Activated T-cell treated with anti-CD3 and anti-CD28 coated beads for 24 hours (primary cell): Measurements from ENCODE around the gene SPOCK3.
"Not testable (repeated sequence)": the region's sequence is repeated elsewhere in the genome, so short reads cannot be mapped to it uniquely, and the experiment has no call there.

Source experiments
- DNase-seq: peaks from one replicate; pipeline ENCODE4 v3.0.0-alpha.2; 2020; ENCODE audit warnings: low read depth

SPOCK3 gene

DNA sequence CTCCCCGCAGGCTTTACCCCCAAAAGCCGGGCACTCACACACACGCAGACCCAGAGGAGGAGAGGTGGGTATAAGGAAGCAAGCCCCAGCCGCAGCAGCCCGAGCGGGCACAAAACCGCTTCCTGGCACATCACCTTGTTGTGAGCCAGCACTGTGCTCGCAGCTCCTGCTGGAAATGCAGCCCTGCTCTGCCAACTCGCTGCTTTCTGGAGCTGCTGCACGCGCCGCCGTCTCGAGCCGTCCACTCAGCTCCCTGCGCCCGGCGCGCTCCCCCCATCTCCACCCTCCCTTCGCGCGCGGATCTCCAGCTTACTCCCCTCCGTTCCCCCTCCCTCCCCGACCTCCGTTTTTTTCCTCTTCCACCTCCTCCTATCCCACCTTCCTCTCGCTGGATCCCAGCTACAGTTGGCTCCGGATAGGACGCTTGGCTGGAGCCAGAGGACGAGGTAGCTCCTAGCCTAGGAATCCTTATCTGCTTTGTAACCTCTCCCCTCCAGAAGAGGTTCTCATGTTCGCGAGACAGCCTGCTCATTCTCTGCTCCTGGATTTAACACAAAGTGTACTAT is at the start of gene SPOCK3:
SPOCK3 (minus strand) TSS at position 179 of the 566 bp plus-strand sequence.
- no peak for DNase-seq

- no peak for DNase-seq
These were observed 48.0 kb upstream of the SPOCK3 start for GRCh38 chr4:167282171-167282864.

DNA sequence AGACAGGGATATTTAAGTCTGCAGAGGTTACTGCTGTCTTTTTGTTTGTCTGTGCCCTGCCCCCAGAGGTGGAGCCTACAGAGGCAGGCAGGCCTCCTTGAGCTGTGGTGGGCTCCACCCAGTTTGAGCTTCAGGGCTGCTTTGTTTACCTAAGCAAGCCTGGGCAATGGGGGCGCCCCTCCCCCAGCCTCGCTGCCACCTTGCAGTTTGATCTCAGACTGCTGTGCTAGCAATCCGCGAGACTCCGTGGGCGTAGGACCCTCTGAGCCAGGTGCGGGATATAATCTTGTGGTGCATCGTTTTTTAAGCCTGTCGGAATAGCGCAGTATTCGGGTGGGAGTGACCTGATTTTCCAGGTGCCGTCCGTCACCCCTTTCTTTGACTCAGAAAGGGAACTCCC is 47.3 kb upstream of the SPOCK3 start:
- not testable (repeated sequence) for DNase-seq

- DNase-seq, result no peak
These were observed 40.1 kb upstream of the SPOCK3 start for GRCh38 chr4:167274351-167274750.

- no peak for DNase-seq
These were observed 30.9 kb upstream of the SPOCK3 start for GRCh38 chr4:167265231-167265630.

GRCh38 chr4:167248271-167248670 is 14.0 kb upstream of the SPOCK3 start:
- no peak for DNase-seq

- DNase-seq, result no peak
These were observed 5.3 kb upstream of the SPOCK3 start for GRCh38 chr4:167239627-167240026.

DNA sequence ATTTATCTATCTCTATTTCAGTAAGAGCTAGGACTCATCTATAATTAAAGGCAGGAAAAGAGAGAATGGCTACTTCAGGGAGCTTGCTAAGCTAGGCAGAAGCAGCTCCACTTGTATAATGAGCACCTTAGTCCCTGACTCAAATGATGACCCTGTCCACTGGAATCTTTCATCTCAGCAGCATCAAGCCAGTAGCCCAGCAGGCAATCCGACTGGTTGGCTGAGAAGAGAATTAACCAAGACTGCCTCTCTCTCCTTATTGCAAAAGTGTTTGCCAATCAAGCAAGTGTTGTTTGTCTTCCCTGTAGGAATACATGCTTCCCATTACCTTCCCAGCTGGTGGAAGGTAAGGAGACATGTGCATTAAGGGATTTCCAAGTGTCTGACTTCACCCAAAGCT is 3.9 kb upstream of the SPOCK3 start:
- no peak for DNase-seq

DNA sequence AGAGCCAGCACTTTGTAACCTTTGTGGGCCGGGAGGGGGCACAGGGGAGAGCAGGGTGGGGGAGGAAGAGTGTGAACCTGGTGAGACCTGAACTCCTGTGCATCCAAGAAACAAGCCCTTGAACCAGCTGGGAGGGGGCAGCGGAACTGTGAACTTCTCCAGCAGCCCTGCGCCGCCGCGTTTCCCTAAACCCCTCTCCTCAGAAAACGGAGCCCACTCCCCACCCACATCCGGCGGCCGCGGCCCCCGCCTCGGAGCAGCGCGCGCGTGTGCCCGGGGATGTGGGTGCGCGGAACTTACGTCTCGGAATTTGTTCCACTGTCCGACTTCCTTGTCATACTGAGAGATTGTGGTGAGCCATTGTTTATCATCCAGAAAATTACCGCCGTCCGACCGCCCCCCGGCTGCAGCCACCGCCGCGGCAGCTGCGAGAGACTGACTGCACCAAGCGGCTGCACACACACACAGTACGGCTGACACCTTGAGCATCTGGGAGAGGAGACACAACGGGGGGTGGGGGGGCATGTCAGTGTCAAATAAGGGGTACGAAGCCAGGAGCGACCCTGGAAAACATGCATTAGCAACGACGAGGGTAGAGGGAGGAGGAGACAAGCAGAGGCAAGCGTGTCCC is 494 bp downstream of the SPOCK3 start:
- no peak for DNase-seq

GRCh38 chr4:167232805-167233684 is 1.2 kb downstream of the SPOCK3 start:
- DNase-seq, result no peak

DNA sequence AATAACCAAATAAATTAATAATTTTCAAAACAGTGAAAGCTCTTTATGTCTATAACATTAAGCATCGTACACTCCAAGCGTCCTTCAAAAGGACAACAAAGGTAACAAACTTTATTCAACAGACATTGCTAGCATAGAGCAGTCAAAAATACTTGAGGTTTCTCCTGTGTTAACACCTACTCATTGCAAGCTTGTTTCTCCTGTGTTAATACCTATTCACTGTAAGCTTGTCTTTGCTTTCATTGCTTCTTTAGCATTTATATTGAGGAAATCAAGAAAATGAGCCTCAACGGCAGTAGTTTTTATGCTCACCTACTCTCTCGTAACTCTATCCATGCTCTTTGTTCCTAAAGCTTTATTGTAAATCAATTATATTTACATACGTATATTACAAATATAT is 3.5 kb downstream of the SPOCK3 start:
- DNase-seq, result no peak

GRCh38 chr4:167222099-167222498 is 12.2 kb downstream of the SPOCK3 start:
- DNase-seq, result no peak

DNA sequence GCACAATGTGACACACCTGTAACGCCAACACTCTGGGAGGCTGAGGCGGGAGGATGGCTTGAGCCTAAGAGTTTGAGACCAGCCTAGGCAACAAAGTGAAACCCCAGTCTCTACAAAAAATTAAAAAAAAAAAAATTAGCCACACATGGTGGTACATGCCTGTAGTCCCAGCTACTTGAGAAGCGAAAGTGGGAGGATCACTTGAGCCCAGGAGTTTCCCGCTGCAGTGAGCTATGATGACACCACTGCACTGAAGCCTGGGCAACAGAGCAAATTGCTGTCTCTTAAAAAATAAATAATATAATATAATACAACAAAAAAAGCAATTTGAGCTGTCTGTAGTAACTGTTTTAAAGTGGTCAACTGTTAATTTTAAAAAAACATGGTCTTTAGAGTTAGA is 13.2 kb downstream of the SPOCK3 start:
- no peak for DNase-seq

DNA sequence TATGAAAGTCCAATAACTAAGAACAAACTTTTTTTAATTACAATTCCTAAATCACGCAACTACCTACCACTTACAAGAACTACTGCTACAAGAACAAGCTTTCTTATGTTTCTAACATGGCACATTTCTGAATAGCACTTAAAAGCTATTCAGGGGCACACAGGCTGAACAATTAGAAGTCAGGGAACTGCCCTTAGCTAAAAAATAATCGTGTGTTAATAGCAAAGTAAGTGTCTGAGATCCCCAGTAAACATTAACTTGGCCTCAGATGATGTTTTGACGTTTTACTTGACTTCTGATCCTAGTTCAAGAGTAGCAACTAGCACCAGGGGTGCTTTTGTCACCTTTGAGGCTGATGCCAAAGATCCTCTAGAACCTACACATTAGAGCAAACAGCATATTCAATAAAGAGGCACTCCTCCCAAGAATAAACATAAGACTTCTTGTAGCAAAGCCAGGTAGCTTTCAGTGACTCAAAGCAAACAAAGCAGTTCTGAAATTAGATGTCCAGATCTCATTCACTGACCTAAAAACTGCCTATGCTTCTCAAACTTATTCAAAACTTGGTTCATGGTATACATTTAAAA is 16.2 kb downstream of the SPOCK3 start:
- no peak for DNase-seq

GRCh38 chr4:167216783-167217182 is 17.5 kb downstream of the SPOCK3 start:
- no peak for DNase-seq

GRCh38 chr4:167210166-167210565 is 24.1 kb downstream of the SPOCK3 start:
- no peak for DNase-seq

- DNase-seq, result no peak
These were observed 37.8 kb downstream of the SPOCK3 start for GRCh38 chr4:167196344-167197012.

GRCh38 chr4:167190379-167190778 is 43.9 kb downstream of the SPOCK3 start:
- DNase-seq, result no peak

DNA sequence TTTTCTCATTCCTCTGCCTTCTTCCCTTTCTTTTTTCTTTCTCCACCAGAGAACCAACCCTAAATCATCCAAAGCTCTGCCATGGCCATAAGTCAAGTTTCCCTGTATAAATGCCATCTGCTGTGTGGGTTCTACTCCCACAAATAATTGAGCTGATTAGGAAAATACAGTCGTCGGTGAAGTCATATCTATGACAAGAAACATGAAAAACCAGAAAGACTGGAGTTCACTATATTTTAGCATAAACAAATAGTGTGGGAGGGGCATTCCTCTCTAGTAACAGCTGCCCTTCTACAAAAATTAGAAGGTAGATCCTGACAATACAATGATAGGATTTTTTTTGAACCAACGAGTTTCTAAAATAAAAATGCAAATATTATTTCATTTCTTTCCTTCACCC is 48.8 kb downstream of the SPOCK3 start:
- no peak for DNase-seq

GRCh38 chr4:167183036-167183435 is 51.3 kb downstream of the SPOCK3 start:
- no peak for DNase-seq

- no peak for DNase-seq
These were observed 56.4 kb downstream of the SPOCK3 start for GRCh38 chr4:167177925-167178324.
